ENCODE results near the gene BCL2L1. TPM values are rescaled to one million over a fixed set of nuclear protein-coding genes. Genes with fewer than 3 reads are reported as not detected.

Gene BCL2L1
- total RNA-seq, 1 donor from 2014 or later = 66.6 TPM

GRCh38 chr20:31620246-31620645 is 102.4 kb downstream of the BCL2L1 start:
- Mint-ChIP-seq H3K4me1 (no peaks in the 10 kb centered on the region), H3K27ac (no peak overlapping the region), H3K36me3 (no peaks in the 10 kb centered on the region), H3K27me3 (ENCODE audit: low read depth) (no peaks in the 10 kb centered on the region), H3K4me3 (no peak overlapping the region), H3K9me3 (no peaks in the 10 kb centered on the region)
- no peak for TF ChIP-seq CTCF (IDR thresholded peaks at IDR 0.05; ENCODE audit: unreplicated experiment)
- no peak for DNase-seq (ENCODE audit: low spot score in 2 of 2, unreplicated experiment in 2 of 2)

GRCh38 chr20:31617432-31618104 is 105.1 kb downstream of the BCL2L1 start:
- Mint-ChIP-seq H3K27ac (no peak overlapping the region), H3K36me3 (no peaks in the 10 kb centered on the region), H3K4me1 (peaks cover 4% of the 10 kb centered on the region), H3K27me3 (ENCODE audit: low read depth) (no peaks in the 10 kb centered on the region), H3K4me3 (no peak overlapping the region), H3K9me3 (no peaks in the 10 kb centered on the region)
- DNase-seq (ENCODE audit: low spot score in 2 of 2, unreplicated experiment in 2 of 2) = no peak
- no peak for TF ChIP-seq CTCF (IDR thresholded peaks at IDR 0.05; ENCODE audit: unreplicated experiment)

- TF ChIP-seq CTCF (IDR thresholded peaks at IDR 0.05; ENCODE audit: unreplicated experiment) = no peak
- Mint-ChIP-seq H3K27me3 (ENCODE audit: low read depth) (no peaks in the 10 kb centered on the region), H3K27ac (no peak overlapping the region), H3K4me1 (peaks cover 19% of the 10 kb centered on the region), H3K9me3 (no peaks in the 10 kb centered on the region), H3K36me3 (no peaks in the 10 kb centered on the region), H3K4me3 (no peak overlapping the region)
- DNase-seq (ENCODE audit: low spot score in 2 of 2, unreplicated experiment in 2 of 2) = no peak
Measured at GRCh38 chr20:31615416-31615815, 107.3 kb downstream of the BCL2L1 start.

Other genes with a start within 250 kb of the BCL2L1 start
- not detected in 3 replicates for gene DEFB124, start 247.7 kb downstream of the BCL2L1 start, total RNA-seq
- gene REM1, start 247.6 kb downstream of the BCL2L1 start, total RNA-seq = not detected in 3 replicates
- 140 to 143 TPM (median 140 TPM) in 3 replicates for gene HM13, start 208.4 kb downstream of the BCL2L1 start, total RNA-seq
- 374 to 378 TPM (median 377 TPM) in 3 replicates for gene ID1, start 117.6 kb downstream of the BCL2L1 start, total RNA-seq
- 0.34 TPM in 1 of 3 replicates, not detected in the others for gene COX4I2, start 85.0 kb downstream of the BCL2L1 start, total RNA-seq
- gene TPX2, start 16.4 kb upstream of the BCL2L1 start, total RNA-seq = 36.6 to 39.0 TPM (median 37.5 TPM) in 3 replicates
- 0.27 to 0.49 TPM (median 0.38 TPM) in 3 replicates for gene MYLK2, start 96.5 kb upstream of the BCL2L1 start, total RNA-seq
- 1.9 to 2.5 TPM (median 2.1 TPM) in 3 replicates for gene FOXS1, start 122.7 kb upstream of the BCL2L1 start, total RNA-seq
- gene DUSP15, start 147.7 kb upstream of the BCL2L1 start, total RNA-seq = 8.4 to 10.4 TPM (median 8.5 TPM) in 3 replicates
- gene TTLL9, start 147.8 kb upstream of the BCL2L1 start, total RNA-seq = 0.52 to 0.86 TPM (median 0.67 TPM) in 3 replicates
- gene PDRG1, start 229.2 kb upstream of the BCL2L1 start, total RNA-seq = 16.2 to 17.9 TPM (median 16.3 TPM) in 3 replicates
- gene XKR7, start 245.3 kb upstream of the BCL2L1 start, total RNA-seq = 0.25 to 0.32 TPM (median 0.29 TPM) in 3 replicates

Measured in mesothelial cell of epicardium (in vitro differentiated cells).